ENCODE data around the gene NXPH1.

DNA sequence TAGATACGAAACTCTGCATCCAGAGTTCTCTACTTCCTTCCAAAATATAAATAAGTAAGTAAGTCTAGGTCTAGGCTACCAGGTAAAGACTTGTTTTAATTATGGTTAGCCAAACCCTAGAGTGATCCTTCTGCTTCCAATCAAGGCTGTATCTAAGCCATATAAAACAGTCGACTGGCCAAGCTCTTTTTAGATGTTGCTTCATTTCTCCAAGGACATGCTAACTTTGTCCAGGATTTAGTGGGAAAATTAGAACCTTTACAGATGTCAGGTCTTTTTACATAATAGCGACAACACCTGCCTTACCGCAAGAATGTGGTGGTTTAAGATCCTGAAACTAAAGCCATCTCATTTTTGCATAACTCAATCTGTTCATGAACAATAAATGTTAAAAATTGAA lies 156.8 kb downstream of the NXPH1 start:
- TF ChIP-seq CTCF (IDR thresholded peaks at IDR 0.05; ENCODE audit: low read depth, low read length), result no peak
- TF ChIP-seq EZH2phosphoT487 (IDR thresholded peaks at IDR 0.05; ENCODE audit: low read depth), result no peak

Measured in OCI-LY3 (cell line).